ENCODE measurements around the gene BST1.

DNA sequence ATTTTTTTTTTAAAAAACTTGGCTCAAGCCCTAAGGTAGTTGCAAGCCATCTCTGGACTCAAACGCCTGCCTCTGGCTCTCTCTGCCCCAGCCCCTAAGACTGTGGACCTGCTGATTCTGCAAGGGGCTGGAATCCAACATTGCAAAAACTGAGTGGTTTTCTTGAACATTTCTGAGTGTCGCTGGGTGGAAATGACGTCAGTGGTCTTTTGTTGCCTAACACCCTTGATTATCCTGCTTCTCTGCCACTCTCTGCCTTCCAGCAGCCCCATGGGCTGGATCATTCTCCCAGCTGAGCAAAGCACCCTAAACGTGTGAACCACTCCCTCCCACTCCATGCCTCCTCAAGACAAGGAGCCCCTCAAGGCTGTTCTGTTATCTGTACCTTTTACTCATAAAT is 16.6 kb downstream of the BST1 start:
- TF ChIP-seq, protein P1, sequence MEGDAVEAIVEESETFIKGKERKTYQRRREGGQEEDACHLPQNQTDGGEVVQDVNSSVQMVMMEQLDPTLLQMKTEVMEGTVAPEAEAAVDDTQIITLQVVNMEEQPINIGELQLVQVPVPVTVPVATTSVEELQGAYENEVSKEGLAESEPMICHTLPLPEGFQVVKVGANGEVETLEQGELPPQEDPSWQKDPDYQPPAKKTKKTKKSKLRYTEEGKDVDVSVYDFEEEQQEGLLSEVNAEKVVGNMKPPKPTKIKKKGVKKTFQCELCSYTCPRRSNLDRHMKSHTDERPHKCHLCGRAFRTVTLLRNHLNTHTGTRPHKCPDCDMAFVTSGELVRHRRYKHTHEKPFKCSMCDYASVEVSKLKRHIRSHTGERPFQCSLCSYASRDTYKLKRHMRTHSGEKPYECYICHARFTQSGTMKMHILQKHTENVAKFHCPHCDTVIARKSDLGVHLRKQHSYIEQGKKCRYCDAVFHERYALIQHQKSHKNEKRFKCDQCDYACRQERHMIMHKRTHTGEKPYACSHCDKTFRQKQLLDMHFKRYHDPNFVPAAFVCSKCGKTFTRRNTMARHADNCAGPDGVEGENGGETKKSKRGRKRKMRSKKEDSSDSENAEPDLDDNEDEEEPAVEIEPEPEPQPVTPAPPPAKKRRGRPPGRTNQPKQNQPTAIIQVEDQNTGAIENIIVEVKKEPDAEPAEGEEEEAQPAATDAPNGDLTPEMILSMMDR (IDR thresholded peaks at IDR 0.05), result no peak
- TF ChIP-seq RAD21 (IDR thresholded peaks at IDR 0.05; ENCODE audit: low read length) (no peak), TEAD4 (IDR thresholded peaks at IDR 0.05; ENCODE audit: borderline replicate concordance, insufficient read depth) (no peak), EP300 (IDR thresholded peaks at IDR 0.05; ENCODE audit: borderline replicate concordance in 1 of 2, low read depth in 1 of 2, low read length in 1 of 2) (no peak), MXI1 (IDR thresholded peaks at IDR 0.05; ENCODE audit: low read depth, low read length) (no peak), MEF2A (IDR thresholded peaks at IDR 0.05; ENCODE audit: borderline replicate concordance, low read depth) (no peak), CHD2 (IDR thresholded peaks at IDR 0.05; ENCODE audit: low read length, partially characterized antibody) (no peak), TAF1 (IDR thresholded peaks at IDR 0.05; ENCODE audit: borderline replicate concordance, low read depth, low read length) (no peak), EZH2phosphoT487 (IDR thresholded peaks at IDR 0.05; ENCODE audit: borderline replicate concordance, low read depth) (no peak), YY1 (IDR thresholded peaks at IDR 0.05; ENCODE audit: low read depth) (no peak), FOSL2 (IDR thresholded peaks at IDR 0.05; ENCODE audit: borderline replicate concordance, low read depth) (no peak), RFX5 (IDR thresholded peaks at IDR 0.05; ENCODE audit: low read length) (no peak)
- TF ChIP-seq, protein P2, sequence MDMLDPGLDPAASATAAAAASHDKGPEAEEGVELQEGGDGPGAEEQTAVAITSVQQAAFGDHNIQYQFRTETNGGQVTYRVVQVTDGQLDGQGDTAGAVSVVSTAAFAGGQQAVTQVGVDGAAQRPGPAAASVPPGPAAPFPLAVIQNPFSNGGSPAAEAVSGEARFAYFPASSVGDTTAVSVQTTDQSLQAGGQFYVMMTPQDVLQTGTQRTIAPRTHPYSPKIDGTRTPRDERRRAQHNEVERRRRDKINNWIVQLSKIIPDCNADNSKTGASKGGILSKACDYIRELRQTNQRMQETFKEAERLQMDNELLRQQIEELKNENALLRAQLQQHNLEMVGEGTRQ (IDR thresholded peaks at IDR 0.05; ENCODE audit: borderline replicate concordance, low read depth, low read length), result no peak

Data from SK-N-SH (cell line).